Urinary bladder (tissue), 4 donors: ENCODE measurements around the gene DPP6. TPM values are rescaled to one million over a fixed set of nuclear protein-coding genes. Genes with fewer than 3 reads are reported as not detected.

ENCODE experiments used
- DNase-seq: peaks from one replicate; pipeline ENCODE4 v3.0.0-alpha.2; 2015; ENCODE audit errors: extremely low spot score
- H3K27ac ChIP-seq: one replicate; pipeline ENCODE4 v1.5.1; 2013; ENCODE audit warnings: low read depth, mild to moderate bottlenecking, moderate library complexity
- H3K36me3 ChIP-seq: one replicate; pipeline ENCODE4 v1.6.1; 2013; ENCODE audit warnings: mild to moderate bottlenecking, moderate library complexity; ENCODE audit not compliant: insufficient read depth
- H3K4me1 ChIP-seq: one replicate; pipeline ENCODE4 v1.6.1; 2013; ENCODE audit warnings: mild to moderate bottlenecking, moderate library complexity; ENCODE audit not compliant: insufficient read depth
- H3K4me3 ChIP-seq: one replicate; pipeline ENCODE4 v1.5.1; 2013; ENCODE audit warnings: low read depth, low read length
- WGBS: extraction: QIAGEN DNeasy Blood & Tissue Kit; methylation state at CpG from one replicate; pipeline ENCODE4 v1.1.7; 2013; 5-methylcytosine and 5-hydroxymethylcytosine counted together
- polyA plus RNA-seq: library from polyadenylated mRNA; stranded (reverse); fragments of 200-250 nt; gene quantifications from one replicate; pipeline ENCODE4 v1.2.3, GENCODE V29; 2013
- total RNA-seq: library from RNA; depleted of rRNA; stranded (reverse); fragments of >200 nt; gene quantifications from one replicate; pipeline ENCODE4 v1.2.3, GENCODE V29; 2014
- donor health status: healthy with polysubstance abuse.
- donor health status: healthy.

Gene DPP6
- total and polyA plus RNA-seq, 2 donors: 1.2 to 2.4 TPM

DNA sequence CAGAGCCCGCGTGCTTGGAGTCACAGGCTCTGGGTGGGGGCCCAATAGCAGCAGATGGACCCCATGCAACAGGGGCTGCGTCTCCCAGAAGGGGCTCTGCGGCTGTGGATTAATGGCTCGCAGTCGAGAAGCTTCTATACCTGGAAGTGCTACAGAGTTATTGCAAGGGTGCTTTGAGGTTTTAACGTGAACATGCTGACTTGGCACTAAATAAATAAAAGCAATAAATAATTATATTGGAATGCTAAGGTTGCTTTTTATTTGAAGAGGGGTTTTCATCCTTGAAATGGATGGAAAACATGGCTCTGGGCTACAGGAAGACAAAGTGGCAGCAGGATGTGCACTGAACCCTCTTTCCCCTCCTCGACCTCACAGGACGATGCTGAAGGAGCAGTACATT lies 828.3 kb downstream of the DPP6 start:
- Histone ChIP-seq H3K36me3 (no peaks in the 10 kb centered on the region), H3K4me1 (no peaks in the 10 kb centered on the region), H3K4me3 (no peak overlapping the region), H3K27ac (no peak overlapping the region)
- 88% methylated on average over 9 of the region's 9 CpGs for WGBS
- DNase-seq: no peak

DNA sequence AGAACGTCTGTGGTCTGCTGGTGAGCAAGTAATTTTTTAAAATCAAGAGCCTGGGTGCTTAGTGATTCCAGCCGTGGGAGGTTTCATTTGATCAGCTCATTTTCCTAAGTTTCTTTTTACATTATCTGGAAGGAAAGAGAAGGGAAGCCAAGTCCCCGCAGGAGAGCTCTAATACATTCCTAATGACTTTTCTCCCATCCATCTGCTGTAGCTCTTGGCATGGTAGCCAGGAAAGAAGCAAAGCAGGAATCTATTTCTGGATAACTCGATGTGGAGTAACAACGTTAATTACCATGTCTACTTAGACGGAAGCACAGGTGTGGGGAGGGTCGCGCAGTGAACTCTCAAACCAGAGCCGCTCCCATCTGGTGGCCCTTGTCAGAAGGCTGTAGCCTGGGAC lies 828.8 kb downstream of the DPP6 start:
- Histone ChIP-seq H3K4me1 (no peaks in the 10 kb centered on the region), H3K4me3 (no peak overlapping the region), H3K36me3 (no peaks in the 10 kb centered on the region), H3K27ac (no peak overlapping the region)
- DNase-seq: no peak
- 73% methylated on average over 9 of the region's 9 CpGs for WGBS

DNA sequence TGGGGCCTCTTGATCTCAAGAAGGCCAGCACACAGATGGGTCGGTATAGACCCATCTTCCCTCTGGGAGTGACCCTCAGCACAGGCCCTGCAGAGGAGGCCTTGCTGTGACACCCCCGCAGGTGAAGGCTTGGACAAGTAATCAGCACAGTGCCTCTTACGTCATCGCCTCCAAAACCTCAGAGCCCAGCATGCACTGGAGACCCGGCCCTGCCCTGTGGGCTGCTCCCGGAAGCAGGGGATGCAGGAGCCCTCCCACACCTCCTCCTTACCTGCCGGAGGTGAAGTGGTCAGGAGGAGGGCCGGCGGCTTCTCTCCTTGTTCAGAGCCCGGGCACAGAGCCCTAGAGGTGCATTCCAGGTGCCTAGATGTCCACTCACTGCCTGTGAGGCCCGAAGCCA lies 829.3 kb downstream of the DPP6 start:
- WGBS: 91% methylated on average over 11 of the region's 11 CpGs
- no peak overlapping the region for H3K4me3 ChIP-seq
- H3K27ac ChIP-seq: no peak overlapping the region
- H3K4me1 ChIP-seq: no peaks in the 10 kb centered on the region
- DNase-seq: no peak
- H3K36me3 ChIP-seq: no peaks in the 10 kb centered on the region

DNA sequence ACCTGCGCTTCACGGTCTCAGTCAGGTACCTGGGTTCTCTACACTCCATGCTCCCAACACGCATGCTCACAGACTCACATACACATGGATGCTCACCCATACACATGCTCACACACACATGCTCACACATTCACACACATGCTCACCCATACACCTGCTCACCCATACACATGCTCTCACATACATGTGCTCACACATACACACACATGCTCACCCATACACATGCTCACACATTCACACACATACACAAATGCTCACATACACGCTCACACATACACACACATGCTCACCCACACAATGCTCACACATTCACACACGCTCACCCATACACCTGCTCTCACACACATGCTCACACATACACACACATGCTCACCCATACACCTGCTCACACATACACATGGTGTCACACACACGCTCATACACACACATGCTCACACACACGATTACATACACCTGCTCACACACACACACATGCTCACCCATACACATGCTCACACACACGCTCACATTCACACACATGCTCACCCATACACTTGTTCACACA lies 830.8 kb downstream of the DPP6 start:
- 95% methylated on average over 8 of the region's 8 CpGs for WGBS
- Histone ChIP-seq H3K36me3 (no peaks in the 10 kb centered on the region), H3K4me3 (no peak overlapping the region), H3K27ac (no peak overlapping the region), H3K4me1 (no peaks in the 10 kb centered on the region)
- DNase-seq: no peak

DNA sequence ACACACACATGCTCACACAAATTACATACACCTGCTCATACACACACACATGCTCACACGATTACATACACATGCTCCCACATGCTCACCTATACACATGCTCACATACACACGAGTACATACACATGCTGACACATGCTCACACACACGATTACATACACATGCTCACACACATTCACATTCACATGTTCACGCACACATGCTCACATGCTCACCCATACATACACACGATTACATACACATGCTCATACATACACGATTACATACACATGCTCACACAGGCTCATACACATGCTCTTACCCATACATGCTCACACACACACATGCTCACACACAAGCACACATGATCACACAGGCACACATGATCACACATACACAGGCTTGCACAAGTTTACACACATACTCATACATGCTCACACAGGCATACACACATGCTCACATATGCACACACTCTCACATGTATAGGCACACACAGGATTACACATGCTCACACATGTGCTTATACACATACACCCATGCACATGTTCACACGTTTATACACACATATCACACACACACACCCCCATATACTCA lies 832.2 kb downstream of the DPP6 start:
- WGBS: 94% methylated on average over 7 of the region's 7 CpGs
- Histone ChIP-seq H3K4me3 (no peak overlapping the region), H3K36me3 (no peaks in the 10 kb centered on the region), H3K4me1 (no peaks in the 10 kb centered on the region), H3K27ac (no peak overlapping the region)
- DNase-seq: no peak

DNA sequence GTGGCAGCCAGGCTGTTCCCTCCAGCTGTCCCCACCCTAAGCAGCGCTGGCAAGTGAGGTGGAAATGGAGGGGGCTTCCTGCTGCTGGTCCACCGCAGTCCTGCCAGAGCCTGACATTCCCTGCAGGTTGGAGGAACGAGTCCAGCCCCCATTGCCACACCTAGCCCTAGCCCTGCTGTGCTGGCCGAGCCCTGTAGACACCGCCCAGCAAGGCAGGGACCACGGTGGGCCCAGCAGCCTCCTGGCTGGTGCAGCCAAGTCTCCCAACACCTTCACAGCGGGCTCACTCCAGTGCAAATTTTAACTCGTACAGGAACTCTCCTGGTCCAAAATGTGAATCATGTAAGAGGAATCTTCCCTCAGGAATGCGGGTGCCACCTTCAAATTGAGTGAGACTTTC lies 834.4 kb downstream of the DPP6 start:
- H3K36me3 ChIP-seq: no peaks in the 10 kb centered on the region
- no peak overlapping the region for H3K27ac ChIP-seq
- WGBS: 67% methylated on average over 9 of the region's 9 CpGs
- no peak for DNase-seq
- no peak overlapping the region for H3K4me3 ChIP-seq
- no peaks in the 10 kb centered on the region for H3K4me1 ChIP-seq

DNA sequence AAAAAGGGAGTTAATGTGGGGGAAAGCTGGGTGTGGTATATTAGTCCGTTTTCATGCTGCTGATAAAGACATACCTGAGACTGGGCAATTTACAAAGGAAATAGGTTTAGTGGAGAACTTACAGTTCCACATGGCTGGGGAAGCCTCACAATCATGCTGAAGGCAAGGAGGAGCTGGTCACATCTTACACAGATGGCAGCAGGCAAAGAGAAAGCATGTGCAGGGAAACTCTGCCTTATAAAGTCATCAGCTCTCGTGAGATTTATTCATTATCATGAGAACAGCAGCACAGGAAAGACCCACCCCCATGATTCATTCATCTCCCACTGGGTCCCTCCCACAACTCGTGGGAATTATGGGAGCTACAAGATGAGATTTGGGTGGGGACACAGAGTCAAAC lies 836.5 kb downstream of the DPP6 start:
- no peak overlapping the region for H3K4me3 ChIP-seq
- H3K36me3 ChIP-seq: no peaks in the 10 kb centered on the region
- WGBS: 69% methylated on average over 3 of the region's 3 CpGs
- no peak overlapping the region for H3K27ac ChIP-seq
- no peaks in the 10 kb centered on the region for H3K4me1 ChIP-seq
- DNase-seq: no peak

DNA sequence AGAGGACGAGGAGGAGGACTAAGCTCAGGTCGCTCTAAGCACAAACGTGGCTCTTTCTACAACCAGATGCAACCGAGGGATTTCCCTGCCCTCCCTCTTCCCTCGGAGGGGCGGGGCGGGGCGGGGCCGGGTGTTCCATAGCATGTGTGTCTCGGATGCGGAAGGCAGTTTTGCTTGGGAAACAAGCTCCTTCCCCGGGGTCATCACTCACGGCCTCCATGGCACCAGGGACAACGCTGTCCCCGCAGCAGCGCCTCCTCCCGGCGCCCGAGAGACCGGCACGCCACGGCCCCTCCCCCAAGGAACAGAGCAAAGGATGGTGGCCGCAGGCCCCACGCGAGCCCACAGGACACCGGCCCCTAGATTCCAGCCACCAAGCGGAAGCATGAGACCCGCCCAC lies 840.3 kb downstream of the DPP6 start:
- 43% methylated on average over 28 of the region's 28 CpGs for WGBS
- Histone ChIP-seq H3K4me3 (no peak overlapping the region), H3K36me3 (no peaks in the 10 kb centered on the region), H3K27ac (no peak overlapping the region), H3K4me1 (no peaks in the 10 kb centered on the region)
- no peak for DNase-seq

DNA sequence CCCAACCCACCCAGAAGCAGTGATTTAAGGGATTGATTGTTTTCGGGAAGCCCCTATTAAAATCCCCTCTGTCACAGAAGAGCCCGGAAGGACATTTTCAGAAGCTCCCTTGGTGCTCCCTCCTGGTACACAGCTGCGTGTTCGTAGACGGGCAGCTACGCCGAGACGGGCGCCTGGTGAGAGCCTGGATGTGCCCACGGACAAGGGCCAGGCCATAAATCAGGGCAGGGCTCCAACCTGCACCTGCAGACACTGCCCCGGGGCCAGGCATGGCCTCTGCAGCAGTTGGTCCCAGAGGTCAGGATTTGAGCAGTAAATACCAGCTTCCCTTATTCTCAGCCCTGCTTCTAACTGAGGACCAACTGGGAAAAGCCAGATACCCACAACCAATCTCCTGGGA lies 843.9 kb downstream of the DPP6 start:
- no peak for DNase-seq
- H3K27ac ChIP-seq: no peak overlapping the region
- no peaks in the 10 kb centered on the region for H3K4me1 ChIP-seq
- WGBS: 94% methylated on average over 11 of the region's 11 CpGs
- no peaks in the 10 kb centered on the region for H3K36me3 ChIP-seq
- H3K4me3 ChIP-seq: no peak overlapping the region

DNA sequence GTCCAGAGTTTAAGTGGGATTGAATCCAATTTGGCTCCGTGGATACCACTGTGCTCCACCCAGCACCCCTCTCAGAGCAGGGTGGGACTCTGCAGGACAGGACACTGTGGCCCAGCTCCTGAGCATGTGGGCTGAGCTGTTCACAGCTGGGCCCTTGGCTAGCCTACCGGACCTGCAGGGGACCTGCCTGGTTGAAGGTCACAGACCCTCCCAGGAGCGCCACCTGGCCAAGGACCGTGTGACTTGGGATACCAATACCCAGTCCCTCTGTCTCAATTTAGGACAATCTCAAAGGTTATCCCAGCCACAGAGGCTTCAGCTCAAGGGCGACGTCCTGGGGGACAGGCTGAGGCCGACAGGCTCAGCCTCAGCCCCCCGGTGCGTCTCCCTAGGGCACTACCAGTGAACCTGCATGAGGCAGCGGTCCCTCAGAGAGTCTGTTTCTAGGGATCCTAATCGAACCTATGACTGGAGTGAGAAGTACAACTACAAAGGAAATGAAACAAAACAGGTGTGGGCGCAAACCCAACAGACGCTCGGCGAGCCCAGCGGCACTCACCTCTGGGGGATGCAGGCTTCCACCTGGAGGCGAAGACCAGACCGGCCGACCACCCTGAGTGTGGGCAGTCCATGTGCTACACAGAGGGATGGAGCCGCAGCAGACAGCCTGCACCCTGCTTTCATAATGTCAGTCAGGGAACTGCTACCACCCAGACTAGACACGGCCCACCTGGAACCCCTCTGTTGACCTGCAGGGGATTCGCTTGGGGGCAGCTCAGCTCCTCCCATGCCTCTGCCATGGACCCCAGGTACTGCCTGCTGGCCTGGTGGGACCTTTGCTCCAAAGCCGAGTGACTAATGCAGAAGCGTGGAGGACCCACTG lies 847.0 kb downstream of the DPP6 start:
- Histone ChIP-seq H3K4me1 (no peaks in the 10 kb centered on the region), H3K27ac (no peak overlapping the region), H3K36me3 (no peaks in the 10 kb centered on the region), H3K4me3 (no peak overlapping the region)
- 86% methylated on average over 24 of the region's 24 CpGs for WGBS
- DNase-seq: no peak

DNA sequence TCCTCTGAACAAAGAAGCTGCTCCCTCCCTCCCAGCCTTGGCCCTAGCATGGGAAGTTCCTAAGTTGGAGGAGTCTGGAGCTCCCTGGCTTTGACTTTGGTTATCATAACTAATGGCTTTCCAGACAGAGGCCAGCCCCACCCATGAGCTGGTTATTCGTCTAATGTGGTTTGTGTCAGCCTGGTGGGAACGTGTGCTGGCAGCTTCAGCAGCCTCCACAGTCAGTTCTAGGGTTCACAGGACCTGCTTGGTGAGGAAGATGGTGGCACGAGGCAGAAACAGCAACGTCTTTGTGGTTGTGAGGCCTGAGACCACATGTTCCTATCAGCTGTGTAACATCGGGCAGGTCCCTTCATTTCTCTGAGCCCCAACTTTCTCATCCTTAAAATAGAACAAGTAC lies 847.7 kb downstream of the DPP6 start:
- Histone ChIP-seq H3K4me3 (no peak overlapping the region), H3K4me1 (no peaks in the 10 kb centered on the region), H3K27ac (no peak overlapping the region), H3K36me3 (no peaks in the 10 kb centered on the region)
- WGBS: 57% methylated on average over 5 of the region's 5 CpGs
- no peak for DNase-seq

DNA sequence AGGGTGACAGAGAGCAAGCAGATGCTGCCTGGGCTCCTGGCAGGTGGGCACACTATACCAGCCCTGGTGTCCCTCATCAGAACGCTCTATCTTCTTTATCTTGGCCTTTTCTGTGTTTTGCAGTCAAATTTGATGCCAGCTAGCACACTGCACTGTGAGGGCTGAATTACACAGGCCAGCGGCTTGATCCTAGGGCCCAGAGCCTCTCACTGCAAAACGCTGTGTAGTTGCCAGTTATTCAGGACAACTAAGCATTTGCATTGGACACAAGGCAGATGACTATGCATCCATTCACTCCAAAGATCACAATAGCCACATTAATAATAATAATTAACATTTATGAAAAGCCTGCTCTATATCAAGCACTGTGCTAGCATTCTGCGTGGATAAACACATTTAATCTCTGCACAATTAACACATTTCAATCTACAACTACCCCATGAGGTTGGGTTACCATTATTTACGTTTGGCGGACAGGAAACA lies 850.4 kb downstream of the DPP6 start:
- no peaks in the 10 kb centered on the region for H3K36me3 ChIP-seq
- H3K4me1 ChIP-seq: no peaks in the 10 kb centered on the region
- no peak overlapping the region for H3K27ac ChIP-seq
- 71% methylated on average over 6 of the region's 6 CpGs for WGBS
- no peak overlapping the region for H3K4me3 ChIP-seq
- DNase-seq: no peak

DNA sequence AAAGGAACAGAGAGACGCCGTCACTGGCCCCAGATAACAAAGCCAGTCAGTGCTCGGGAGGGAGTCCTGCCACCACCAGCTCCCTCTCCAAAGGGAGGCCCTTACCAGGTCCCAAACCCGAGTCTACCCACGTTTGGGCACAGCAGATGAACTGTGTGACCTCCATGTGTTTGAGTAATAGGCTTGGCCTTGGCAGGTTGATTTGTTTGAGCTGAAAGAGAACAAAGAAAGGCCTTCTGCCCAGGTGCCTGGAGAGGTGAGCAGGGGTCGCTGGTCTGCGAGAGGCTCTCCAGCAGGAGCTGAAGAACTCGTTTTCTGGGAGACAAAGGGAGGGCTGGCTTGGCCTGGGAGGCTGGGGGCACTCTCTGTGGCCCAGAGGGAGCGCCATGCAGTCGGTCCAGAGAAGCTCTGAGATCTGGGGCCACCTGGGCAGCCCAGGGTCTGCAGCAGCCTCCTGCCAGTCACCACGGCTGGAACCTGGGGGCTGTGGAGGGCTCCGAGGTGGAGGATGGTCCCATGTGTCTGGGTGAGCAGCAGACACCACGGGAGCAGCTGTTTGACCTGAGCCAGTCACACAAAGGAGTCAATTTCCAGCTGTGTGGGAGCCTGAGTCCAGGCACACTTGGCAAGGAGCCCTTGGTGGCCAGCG lies 851.0 kb downstream of the DPP6 start:
- Histone ChIP-seq H3K4me3 (no peak overlapping the region), H3K27ac (no peak overlapping the region), H3K36me3 (no peaks in the 10 kb centered on the region), H3K4me1 (no peaks in the 10 kb centered on the region)
- DNase-seq: no peak
- 58% methylated on average over 14 of the region's 14 CpGs for WGBS

DNA sequence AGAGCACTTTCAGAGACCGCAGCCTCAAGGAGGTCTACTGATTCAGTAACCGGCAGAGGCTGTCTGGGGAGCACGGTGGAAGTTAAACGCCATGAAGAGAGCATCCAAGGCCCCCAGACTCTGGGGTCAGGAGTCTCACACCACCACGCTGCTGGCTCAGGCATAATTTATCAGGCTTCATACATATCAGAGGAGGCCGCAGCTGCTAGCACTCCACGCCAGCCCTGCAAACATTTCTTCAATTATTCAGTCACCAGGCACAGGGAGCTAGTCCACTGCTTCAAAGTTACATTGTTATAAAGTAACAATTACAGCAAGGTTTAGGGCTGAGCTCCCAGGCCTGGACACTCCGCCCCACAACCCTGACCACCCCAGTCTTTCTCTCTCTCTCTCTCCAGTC lies 852.9 kb downstream of the DPP6 start:
- no peak overlapping the region for H3K27ac ChIP-seq
- no peaks in the 10 kb centered on the region for H3K4me1 ChIP-seq
- no peak overlapping the region for H3K4me3 ChIP-seq
- no peak for DNase-seq
- no peaks in the 10 kb centered on the region for H3K36me3 ChIP-seq
- WGBS: 83% methylated on average over 8 of the region's 8 CpGs
